SJSA1 (cell line): ENCODE results near the gene NOS2. TPM values are rescaled to one million over a fixed set of nuclear protein-coding genes. Genes with fewer than 3 reads are reported as not detected.
"Not testable (repeated sequence)": the region's sequence is repeated elsewhere in the genome, so short reads cannot be mapped to it uniquely, and the experiment has no call there.

Experiments
- DNase-seq, 2 experiments: peaks; one replicate each; pipeline ENCODE4 v3.0.0-alpha.2; 2015 to 2020; ENCODE audit warnings: low spot score in 2 of 2, low read depth in 1 of 2
- H3K27ac ChIP-seq: fragments of 250-450 bp; sonication (Bioruptor Pico); 2 replicates; pipeline ENCODE4 v1.5.1; 2020; ENCODE audit warnings: mild to moderate bottlenecking, moderate library complexity
- H3K27me3 ChIP-seq: fragments of 250-450 bp; sonication (Bioruptor Pico); replicated peaks from 2 replicates; pipeline ENCODE4 v1.5.1; 2020; ENCODE audit warnings: mild to moderate bottlenecking, moderate library complexity
- H3K36me3 ChIP-seq: fragments of 250-450 bp; sonication (Bioruptor Pico); 2 replicates; pipeline ENCODE4 v1.5.1; 2020; ENCODE audit warnings: mild to moderate bottlenecking
- H3K4me1 ChIP-seq: fragments of 250-450 bp; sonication (Bioruptor Pico); replicated peaks from 2 replicates; pipeline ENCODE4 v1.6.1; 2021; ENCODE audit warnings: mild to moderate bottlenecking
- H3K4me3 ChIP-seq: fragments of 250-450 bp; sonication (Bioruptor Pico); 2 replicates; pipeline ENCODE4 v1.5.1; 2020; ENCODE audit warnings: mild to moderate bottlenecking
- H3K9me3 ChIP-seq: fragments of 250-450 bp; sonication (Bioruptor Pico); replicated peaks from 2 replicates; pipeline ENCODE4 v1.5.1; 2020; ENCODE audit warnings: mild to moderate bottlenecking
- total RNA-seq: library from RNA; depleted of rRNA; stranded (reverse); fragments of >200 nt; shearing (Covaris generic); gene quantifications from 2 replicates; pipeline ENCODE4 v1.2.3, GENCODE V29; 2014

Gene NOS2
- total RNA-seq, 1 experiment from 2014 or later: not detected

DNA sequence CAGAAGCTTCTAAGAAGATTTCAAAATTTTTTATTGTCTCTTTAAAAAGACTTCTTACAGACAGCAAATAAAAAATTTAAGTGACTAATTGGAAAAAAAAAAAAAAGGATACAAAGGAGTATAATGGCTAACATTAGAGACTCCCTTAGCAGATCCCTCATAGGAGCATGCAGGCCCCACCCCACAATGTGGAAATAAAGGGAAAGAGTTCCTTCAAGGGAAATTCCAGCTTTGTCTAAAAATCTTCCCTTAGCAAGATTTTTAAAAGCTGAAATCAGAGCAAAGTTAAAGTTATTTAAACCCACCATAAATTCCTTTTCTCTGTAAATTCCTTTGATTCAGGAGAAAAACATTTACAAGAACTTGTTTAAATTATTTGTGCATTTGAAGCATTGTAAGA is 32.5 kb upstream of the NOS2 start:
- no peaks in the 10 kb centered on the region for H3K36me3 ChIP-seq
- H3K27me3 ChIP-seq: no peaks in the 10 kb centered on the region
- H3K9me3 ChIP-seq: no peaks in the 10 kb centered on the region
- no peak overlapping the region for H3K4me3 ChIP-seq
- no peak for DNase-seq
- no peaks in the 10 kb centered on the region for H3K4me1 ChIP-seq
- H3K27ac ChIP-seq: no peak overlapping the region

DNA sequence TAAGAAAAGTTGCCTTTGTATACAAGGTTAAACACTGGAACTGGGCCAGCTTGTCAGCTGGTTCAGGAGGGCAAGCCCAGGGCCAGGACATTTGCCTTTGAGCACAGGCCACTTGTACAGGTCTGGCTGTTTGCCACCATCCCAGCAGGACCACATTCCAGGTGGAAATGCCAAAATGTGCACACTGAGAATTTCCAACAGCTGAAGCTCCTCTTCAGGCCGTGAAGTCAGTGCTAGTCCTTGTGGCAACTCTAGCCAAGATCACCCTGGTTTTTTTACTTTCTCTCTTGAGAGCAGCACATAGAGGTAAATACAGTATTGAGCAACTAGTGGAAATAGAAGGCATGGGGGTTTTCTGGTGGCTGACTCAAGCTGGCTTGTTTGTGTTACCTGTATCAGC is 29.6 kb upstream of the NOS2 start:
- H3K36me3 ChIP-seq, DNase-seq, H3K27me3 ChIP-seq, H3K27ac ChIP-seq, H3K4me3 ChIP-seq, H3K9me3 ChIP-seq, H3K4me1 ChIP-seq: not testable (repeated sequence)

DNA sequence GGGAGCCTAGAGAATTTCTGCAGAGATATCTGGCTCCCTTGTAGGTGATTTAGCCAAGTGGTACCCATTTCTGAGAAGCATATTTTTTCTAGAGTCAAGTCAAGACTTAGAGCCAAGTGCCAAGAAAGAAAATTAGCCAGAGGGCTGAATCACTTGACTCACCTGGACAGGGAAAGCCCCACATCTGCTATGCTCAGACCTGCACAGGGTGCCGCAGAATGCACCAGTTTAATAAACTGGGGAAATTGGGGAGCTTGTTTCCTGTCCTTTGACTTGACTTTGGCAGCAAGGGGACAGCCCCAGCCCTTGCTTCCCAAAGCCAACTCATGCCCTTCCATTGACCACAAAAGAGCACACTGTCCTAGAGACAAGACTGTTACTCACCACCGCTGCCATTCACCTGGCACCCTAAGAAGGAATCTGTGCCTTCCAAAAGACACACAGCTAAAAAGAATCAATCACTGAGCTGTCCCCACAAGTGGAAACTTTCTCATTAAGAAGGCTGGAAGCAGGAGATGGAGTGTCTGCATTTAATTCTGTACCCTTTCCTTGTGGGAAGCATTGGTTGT is 28.9 kb upstream of the NOS2 start:
- H3K9me3 ChIP-seq, H3K27ac ChIP-seq, H3K36me3 ChIP-seq, H3K4me1 ChIP-seq, H3K27me3 ChIP-seq, DNase-seq, H3K4me3 ChIP-seq: not testable (repeated sequence)

DNA sequence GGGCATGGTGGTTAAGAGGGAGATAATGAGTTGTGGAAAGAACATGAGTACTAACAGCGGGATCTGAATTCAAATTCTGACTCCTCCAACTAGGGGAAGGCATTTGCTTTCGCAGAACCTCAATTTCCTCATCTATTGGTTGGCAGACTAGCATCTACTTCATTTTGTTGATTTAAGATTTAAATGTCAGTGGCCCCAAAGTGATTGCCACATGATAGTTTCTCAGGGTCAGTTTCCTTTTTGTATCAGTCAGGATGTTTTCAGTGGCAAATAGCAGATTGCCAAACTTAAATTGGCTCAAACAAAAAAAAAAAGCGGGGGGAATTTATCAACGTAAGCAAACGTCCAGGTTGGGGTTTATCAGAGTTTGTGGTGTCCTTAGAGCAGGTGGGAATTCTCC is 25.1 kb upstream of the NOS2 start:
- Histone ChIP-seq H3K4me3 (no peak overlapping the region), H3K27me3 (no peaks in the 10 kb centered on the region), H3K36me3 (no peaks in the 10 kb centered on the region), H3K27ac (no peak overlapping the region), H3K9me3 (0 out of 2 replicates have a peak, but pooled peaks cover 3% of the 10 kb centered on the region), H3K4me1 (no peaks in the 10 kb centered on the region)
- no peak for DNase-seq

DNA sequence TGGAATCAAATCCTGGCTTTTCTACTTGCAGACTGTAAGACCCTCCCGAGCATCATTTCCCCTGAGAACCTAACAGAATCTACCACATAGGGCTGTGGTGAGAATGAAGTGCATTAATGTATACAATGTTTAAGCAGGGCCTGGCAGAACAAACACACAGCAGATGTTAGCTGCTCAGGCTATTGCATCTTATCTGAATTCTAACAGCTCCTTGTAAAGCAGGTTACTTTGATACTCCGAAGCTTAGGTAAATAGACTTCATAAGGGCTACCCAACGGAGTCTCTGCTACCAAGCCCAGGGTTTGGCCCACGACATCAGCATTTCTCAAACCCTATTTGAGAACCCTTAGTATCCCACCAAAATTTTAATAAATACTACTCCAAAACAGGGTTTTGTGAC is 24.4 kb upstream of the NOS2 start:
- Histone ChIP-seq H3K4me1 (no peaks in the 10 kb centered on the region), H3K9me3 (0 out of 2 replicates have a peak, but pooled peaks cover 3% of the 10 kb centered on the region), H3K4me3 (no peak overlapping the region), H3K27me3 (no peaks in the 10 kb centered on the region), H3K36me3 (no peaks in the 10 kb centered on the region), H3K27ac (no peak overlapping the region)
- no peak for DNase-seq

DNA sequence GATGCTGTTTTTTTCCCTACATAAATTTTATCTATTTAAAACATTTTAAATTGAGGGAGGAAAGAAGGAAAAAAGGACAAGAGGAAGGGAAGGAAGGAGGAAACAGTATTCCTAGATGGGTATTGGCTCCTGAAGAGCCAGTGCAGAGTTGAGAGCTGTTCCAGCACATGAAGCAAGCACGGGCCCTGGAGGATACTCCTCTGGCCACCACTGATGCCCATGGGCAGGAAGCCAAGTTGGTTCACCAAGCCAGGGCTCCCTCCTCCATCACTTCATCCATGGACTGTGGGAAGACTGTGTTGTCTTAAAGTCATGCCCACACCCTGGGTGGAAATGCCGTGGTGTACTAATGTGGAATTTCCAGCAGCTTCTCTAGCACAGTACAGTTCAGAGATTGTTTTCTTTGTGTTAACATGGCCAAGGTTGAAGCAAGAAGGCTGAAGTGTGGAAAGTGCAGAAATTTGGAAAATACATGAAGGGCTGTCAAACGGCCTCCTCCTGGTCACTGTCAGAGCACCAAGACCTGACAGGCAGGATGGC is 23.9 kb upstream of the NOS2 start:
- no peaks in the 10 kb centered on the region for H3K36me3 ChIP-seq
- no peak for DNase-seq
- no peaks in the 10 kb centered on the region for H3K4me1 ChIP-seq

DNA sequence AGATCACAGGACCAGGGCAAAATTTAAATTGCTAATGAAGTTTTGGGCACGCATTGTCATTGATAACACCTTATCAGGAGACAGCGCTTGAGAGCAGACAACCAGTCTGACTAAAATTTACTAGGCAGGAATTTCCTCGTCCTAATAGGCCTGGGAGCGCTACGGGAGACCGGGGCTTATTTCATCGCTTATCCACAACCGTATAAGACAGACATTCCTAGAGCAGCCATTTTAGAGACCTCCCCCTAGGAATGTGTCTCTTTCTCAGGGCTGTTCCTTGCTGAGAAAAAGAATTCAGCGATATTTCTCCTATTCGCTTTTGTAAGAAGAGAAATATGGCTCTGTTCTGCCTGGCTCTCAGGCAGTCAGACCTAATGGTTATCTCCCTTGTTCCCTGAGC is 21.8 kb upstream of the NOS2 start:
- not testable (repeated sequence) for H3K27ac ChIP-seq, H3K4me3 ChIP-seq, H3K4me1 ChIP-seq, H3K27me3 ChIP-seq, H3K9me3 ChIP-seq, H3K36me3 ChIP-seq, DNase-seq

More for the DNA sequence above, 23.9 kb upstream of the NOS2 start:
- Histone ChIP-seq H3K4me3 (no peak overlapping the region), H3K27me3 (no peaks in the 10 kb centered on the region), H3K27ac (no peak overlapping the region), H3K9me3 (0 out of 2 replicates have a peak, but pooled peaks cover 3% of the 10 kb centered on the region)

DNA sequence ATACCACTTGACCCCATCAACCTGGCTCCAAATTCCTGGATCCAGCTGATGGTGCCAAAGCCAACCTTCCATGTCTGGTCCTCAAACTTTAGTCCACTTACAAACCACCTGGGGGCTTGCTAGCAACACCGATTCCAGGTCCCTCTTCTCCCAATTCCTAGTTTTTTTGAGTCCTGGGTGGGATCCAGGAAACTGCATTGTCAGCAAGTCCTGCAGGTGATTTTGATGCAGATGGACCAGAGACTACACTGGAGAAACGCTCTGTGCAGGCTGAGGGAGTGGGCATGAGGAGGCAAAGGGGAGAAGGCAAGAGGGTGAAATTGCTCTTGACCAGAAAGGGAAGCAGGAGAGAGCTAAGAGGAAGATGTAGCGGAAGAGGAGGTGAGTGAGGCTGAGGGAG is 21.0 kb upstream of the NOS2 start:
- Histone ChIP-seq H3K9me3 (0 out of 2 replicates have a peak, but pooled peaks cover 3% of the 10 kb centered on the region), H3K27me3 (no peaks in the 10 kb centered on the region), H3K4me1 (no peaks in the 10 kb centered on the region), H3K27ac (no peak overlapping the region), H3K36me3 (no peaks in the 10 kb centered on the region), H3K4me3 (no peak overlapping the region)
- DNase-seq: no peak

DNA sequence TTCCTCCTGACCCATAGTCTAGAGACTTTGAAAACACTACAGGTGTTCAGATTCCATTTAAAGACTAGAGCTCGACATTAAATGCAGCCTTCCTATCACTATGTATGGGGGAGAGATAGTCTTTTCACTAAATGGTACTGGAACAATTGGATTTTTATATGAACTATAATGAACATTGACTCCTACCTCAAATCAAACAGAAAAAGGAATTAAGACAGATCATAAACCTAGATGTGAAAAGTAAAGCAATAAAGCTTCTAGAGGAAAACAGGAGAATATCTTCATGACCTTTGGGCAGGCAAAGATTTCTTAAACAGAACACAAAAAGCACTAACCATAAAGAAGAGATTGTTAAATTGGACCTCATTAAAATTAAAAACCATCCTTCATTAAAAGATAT is 18.8 kb upstream of the NOS2 start:
- Histone ChIP-seq H3K27me3 (no peaks in the 10 kb centered on the region), H3K27ac (no peak overlapping the region), H3K9me3 (0 out of 2 replicates have a peak, but pooled peaks cover 3% of the 10 kb centered on the region), H3K4me1 (no peaks in the 10 kb centered on the region), H3K4me3 (no peak overlapping the region), H3K36me3 (no peaks in the 10 kb centered on the region)
- no peak for DNase-seq

DNA sequence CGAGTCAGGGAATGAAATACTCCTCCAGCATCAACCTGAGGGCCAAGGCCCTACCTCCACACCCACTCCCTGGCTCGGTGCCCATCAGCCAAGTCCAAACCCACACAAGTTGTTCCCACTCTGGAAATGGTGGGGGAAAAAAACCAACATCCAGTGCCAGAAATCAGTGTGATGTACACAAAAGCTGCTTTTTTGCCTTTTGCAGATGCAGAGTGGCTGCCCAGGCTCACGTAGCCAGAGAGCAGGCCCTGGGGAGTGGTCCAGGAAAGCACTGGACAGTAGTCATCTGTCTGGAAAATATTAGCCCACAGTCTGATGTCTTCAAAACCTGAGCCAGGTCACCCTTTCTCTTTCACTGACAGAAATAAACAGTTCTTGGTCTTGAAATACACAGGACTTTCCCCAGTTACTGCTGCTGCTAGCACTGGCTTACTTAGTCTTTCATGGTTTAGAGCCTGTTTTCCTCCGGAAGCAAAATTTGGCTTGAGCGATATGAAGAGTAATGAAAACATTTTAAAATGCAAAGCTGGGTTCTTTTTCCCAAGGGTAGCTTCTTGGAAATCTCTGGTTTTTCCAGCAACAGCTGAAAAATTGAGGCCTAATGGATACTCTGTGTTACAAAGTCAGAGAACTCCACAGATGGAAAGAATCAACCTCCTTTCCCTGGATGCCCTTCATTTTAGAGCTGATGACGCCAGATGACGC is 18.2 kb upstream of the NOS2 start:
- H3K4me1 ChIP-seq: no peaks in the 10 kb centered on the region
- H3K27ac ChIP-seq: no peak overlapping the region
- H3K27me3 ChIP-seq: no peaks in the 10 kb centered on the region
- 0 out of 2 replicates have a peak, but pooled peaks cover 3% of the 10 kb centered on the region for H3K9me3 ChIP-seq
- no peaks in the 10 kb centered on the region for H3K36me3 ChIP-seq
- no peak for DNase-seq
- no peak overlapping the region for H3K4me3 ChIP-seq

DNA sequence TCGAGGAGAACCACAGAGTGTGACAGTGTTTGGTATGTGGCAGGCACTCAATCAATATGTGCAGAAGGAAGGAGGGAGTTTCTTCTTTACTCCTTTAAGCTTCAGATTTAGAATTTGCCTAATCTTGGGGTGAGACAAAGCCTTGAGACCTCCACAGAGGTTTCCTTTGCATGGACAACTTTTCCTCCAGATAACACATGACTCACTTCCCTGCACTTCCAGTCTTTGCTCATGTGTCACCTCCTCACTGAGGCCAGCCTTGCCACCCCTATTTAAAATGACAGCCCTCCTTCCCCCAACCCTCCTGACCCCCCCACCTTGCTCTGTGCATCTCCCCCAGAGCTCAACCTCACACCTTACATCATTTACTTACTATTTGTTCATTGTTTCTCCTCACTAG is 17.4 kb upstream of the NOS2 start:
- Histone ChIP-seq H3K4me3 (no peak overlapping the region), H3K4me1 (no peaks in the 10 kb centered on the region), H3K27ac (no peak overlapping the region), H3K27me3 (no peaks in the 10 kb centered on the region), H3K36me3 (no peaks in the 10 kb centered on the region), H3K9me3 (0 out of 2 replicates have a peak, but pooled peaks cover 3% of the 10 kb centered on the region)
- no peak for DNase-seq

DNA sequence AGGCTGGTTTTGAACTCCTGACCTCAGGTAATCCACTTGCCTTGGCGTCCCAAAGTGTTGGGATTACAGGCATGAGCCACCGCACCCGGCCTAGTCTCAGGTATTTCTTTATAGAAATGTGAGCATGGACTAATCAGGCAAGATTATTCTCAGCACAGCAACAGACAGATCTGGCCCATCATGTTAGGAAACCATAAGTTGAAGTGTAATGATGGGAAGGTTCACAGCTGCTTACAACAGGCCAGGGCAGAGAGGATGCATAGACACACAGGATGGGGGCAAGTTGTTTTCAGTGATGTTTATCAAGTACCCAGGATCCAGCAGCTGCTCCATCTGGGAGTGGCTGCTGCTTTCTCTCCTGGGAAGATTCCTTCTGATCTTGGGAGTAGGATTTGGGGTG is 16.6 kb upstream of the NOS2 start:
- DNase-seq: no peak
- no peaks in the 10 kb centered on the region for H3K36me3 ChIP-seq
- no peak overlapping the region for H3K27ac ChIP-seq
- no peak overlapping the region for H3K4me3 ChIP-seq
- 0 out of 2 replicates have a peak, but pooled peaks cover 3% of the 10 kb centered on the region for H3K9me3 ChIP-seq
- no peaks in the 10 kb centered on the region for H3K4me1 ChIP-seq
- H3K27me3 ChIP-seq: no peaks in the 10 kb centered on the region

DNA sequence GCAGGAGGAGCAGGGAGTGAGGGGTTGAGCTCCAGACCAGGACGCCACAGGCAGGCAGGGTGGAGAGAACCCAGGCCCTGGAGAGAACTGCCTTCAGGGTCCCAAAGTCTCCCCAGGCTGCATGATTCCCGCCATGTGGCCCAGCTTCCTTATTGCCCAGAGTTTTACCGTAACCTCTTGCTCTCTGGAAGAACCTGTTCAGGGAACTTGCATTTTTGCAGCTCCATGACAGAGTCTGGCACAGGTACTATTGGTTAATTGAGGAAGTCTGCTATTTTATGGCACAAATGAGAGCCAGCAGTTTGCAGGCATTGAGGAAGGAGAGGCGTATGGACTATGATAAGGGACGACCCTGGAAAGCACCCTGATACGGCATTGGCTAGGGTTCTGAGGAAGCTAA is 11.6 kb upstream of the NOS2 start:
- H3K4me3 ChIP-seq: no peak overlapping the region
- H3K36me3 ChIP-seq: no peaks in the 10 kb centered on the region
- H3K27me3 ChIP-seq: no peaks in the 10 kb centered on the region

DNA sequence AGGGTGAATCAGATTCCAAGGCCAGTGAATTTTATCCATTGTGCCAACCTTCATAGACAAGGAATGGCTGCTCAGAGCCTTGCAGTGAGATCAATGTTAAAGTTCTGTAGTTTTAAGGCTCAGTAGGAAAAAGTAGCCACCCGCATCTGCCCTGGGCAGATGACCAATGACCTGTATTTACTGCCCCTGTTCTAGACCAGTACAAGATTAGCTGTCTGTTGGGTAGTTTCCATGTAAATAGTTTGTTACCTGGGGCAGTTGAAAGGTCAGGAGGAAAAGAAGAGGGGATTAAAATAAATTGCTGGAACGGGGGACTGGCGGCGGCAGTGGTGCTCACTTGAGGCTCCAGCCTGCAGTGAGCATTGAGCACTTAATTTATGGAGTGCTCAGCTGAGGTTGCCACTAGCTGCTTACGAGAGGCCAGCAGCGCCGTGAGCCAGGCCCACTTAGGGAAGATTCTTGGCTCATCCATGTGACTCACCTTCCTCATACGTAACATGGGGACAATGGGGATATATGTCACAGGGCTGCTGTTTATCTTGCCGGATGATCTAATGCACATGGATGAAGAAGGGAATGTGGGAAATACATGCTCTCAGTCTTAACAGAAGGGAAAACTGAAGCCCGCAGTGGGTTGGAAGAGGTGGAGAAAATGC is 10.7 kb upstream of the NOS2 start:
- no peak for DNase-seq
- Histone ChIP-seq H3K4me1 (no peaks in the 10 kb centered on the region), H3K27me3 (no peaks in the 10 kb centered on the region), H3K27ac (no peak overlapping the region), H3K36me3 (no peaks in the 10 kb centered on the region), H3K4me3 (no peak overlapping the region), H3K9me3 (no peaks in the 10 kb centered on the region)

More for the DNA sequence above, 11.6 kb upstream of the NOS2 start:
- DNase-seq: no peak
- H3K27ac ChIP-seq: no peak overlapping the region
- H3K4me1 ChIP-seq: no peaks in the 10 kb centered on the region
- H3K9me3 ChIP-seq: no peaks in the 10 kb centered on the region
